Lower leg skin (tissue), 3 donors: Measurements from ENCODE around the gene SYT1.

Experiments
- CTCF ChIP-seq, 3 donors: fragments of 450-650 bp; IDR thresholded peaks; one replicate each; pipeline ENCODE4 v1.5.1; 2016; ENCODE audit warnings: antibody characterized with exemption in 3 of 3, mild to moderate bottlenecking in 3 of 3, moderate library complexity in 2 of 3
- POLR2A ChIP-seq, 2 donors: fragments of 450-650 bp; IDR thresholded peaks; one replicate each; pipeline ENCODE4 v1.6.1; 2016 to 2017; ENCODE audit warnings: antibody characterized with exemption in 2 of 2, mild to moderate bottlenecking in 1 of 2, moderate library complexity in 1 of 2

DNA sequence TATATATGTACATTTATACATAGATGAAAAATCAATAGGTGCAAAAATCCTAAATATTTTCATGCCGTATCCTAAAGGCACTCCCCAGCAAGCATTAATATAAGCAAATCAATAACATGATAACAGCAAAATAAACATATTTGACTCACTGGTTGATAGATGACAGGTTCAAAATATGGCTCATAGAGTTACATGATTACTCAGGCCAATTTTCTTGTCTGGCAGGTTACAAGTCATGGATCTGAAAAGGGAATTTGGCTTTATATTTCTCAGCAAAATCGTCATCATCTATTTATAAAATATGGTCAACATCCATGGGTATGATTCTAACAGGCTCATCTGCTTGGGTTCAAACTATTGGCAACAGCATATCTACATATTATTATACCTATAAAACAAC, 34.9 kb upstream of the SYT1 start:
- no peak for TF ChIP-seq CTCF (IDR thresholded peaks at IDR 0.05)
- TF ChIP-seq POLR2A (IDR thresholded peaks at IDR 0.05): no peak
